Activated B cell treated with CpG ODN at 0.5 μM for 24 hours (primary cell): ENCODE data around the gene PSMC5. TPM values are rescaled to one million over a fixed set of nuclear protein-coding genes. Genes with fewer than 3 reads are reported as not detected.

Experiments used
- ATAC-seq: fragments of 200-7000 bp; cut with Tn5 transposase; one replicate; pipeline ENCODE4 v1.10.0; 2021; ENCODE audit warnings: low read depth, mild to moderate bottlenecking, moderate library complexity
- CTCF ChIA-PET: fragments of 350-600 bp; sonication (Branson Sonifier 250); formaldehyde crosslinking; loops from one replicate; lab custom pipeline; 2021; ENCODE audit warnings: antibody characterized with exemption; lab: Charles Lee
- POLR2A ChIA-PET: fragments of 350-600 bp; sonication (Branson Sonifier 250); formaldehyde crosslinking; loops from one replicate; lab custom pipeline; 2021; ENCODE audit warnings: antibody characterized with exemption; lab: Charles Lee
- DNase-seq: peaks from one replicate; pipeline ENCODE4 v3.0.0; 2022
- H3K27ac Mint-ChIP-seq: one replicate; pipeline ENCODE4 v1.8.0; 2020; ENCODE audit warnings: mixed read lengths
- H3K27me3 Mint-ChIP-seq: one replicate; pipeline ENCODE4 v1.8.0; 2021; ENCODE audit warnings: mixed read lengths
- H3K36me3 Mint-ChIP-seq: one replicate; pipeline ENCODE4 v1.8.0; 2021; ENCODE audit warnings: low read depth, mixed read lengths
- H3K4me1 Mint-ChIP-seq: one replicate; pipeline ENCODE4 v1.8.0; 2021; ENCODE audit warnings: mixed read lengths
- H3K4me3 Mint-ChIP-seq: one replicate; pipeline ENCODE4 v1.8.0; 2020; ENCODE audit warnings: mild to moderate bottlenecking, mixed read lengths
- H3K9me3 Mint-ChIP-seq: one replicate; pipeline ENCODE4 v1.8.0; 2020; ENCODE audit warnings: mixed read lengths
- intact Hi-C: fragments of 100-400 bp; cut with micrococcal nuclease; formaldehyde crosslinking; loops from one replicate; pipeline ENCODE4 v1.15.1; 2024
- total RNA-seq: library from RNA; stranded (reverse); gene quantifications from 2 replicates; pipeline ENCODE4 v1.2.3, GENCODE V29; 2022
- TF ChIP-seq, protein P1 (sequence below): fragments of 200-600 bp; IDR thresholded peaks from one replicate; pipeline ENCODE4 v1.8.0; 2022; ENCODE audit warnings: antibody characterized with exemption, mild to moderate bottlenecking

The PSMC5 gene
- total RNA-seq, 1 donor from 2014 or later, result 157 TPM

DNA sequence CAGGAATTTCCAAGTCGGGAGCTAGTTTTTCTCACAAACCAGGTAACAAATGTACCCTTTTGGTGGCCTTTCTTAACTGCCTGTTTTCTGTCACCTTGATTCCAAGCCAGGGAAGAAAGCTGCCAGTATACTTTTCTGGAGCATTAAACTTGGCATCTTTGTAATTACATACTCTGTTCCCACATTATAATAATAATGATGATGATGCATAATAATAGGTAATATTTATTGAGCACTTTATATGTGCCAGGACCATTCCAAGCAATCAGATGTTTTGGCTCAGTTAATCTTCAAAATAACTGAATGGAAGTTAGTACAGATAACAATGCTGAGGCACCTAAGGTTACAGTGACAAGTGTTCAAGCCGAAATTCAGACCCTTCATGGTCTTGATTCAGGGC, 11.1 kb upstream of the PSMC5 start:
- Mint-ChIP-seq H3K9me3 (no peaks in the 10 kb centered on the region), H3K4me1 (peaks cover 9% of the 10 kb centered on the region), H3K27me3 (no peaks in the 10 kb centered on the region), H3K36me3 (peaks cover 98% of the 10 kb centered on the region), H3K27ac (no peak overlapping the region), H3K4me3 (no peak overlapping the region)
- DNase-seq (no peak), ATAC-seq (no peak)
- ChIA-PET CTCF (interaction anchor here (0.6 kb wide), 1 partner anchor 24 kb away, joined by 3 read pairs; no protein-coding TSS in a partner anchor), POLR2A (interaction anchor here (1.2 kb wide), 1 partner anchor 42 kb away, joined by 5 read pairs; the partner anchor contains the start of genes CCDC47 and DDX42)
- TF ChIP-seq, protein P1, sequence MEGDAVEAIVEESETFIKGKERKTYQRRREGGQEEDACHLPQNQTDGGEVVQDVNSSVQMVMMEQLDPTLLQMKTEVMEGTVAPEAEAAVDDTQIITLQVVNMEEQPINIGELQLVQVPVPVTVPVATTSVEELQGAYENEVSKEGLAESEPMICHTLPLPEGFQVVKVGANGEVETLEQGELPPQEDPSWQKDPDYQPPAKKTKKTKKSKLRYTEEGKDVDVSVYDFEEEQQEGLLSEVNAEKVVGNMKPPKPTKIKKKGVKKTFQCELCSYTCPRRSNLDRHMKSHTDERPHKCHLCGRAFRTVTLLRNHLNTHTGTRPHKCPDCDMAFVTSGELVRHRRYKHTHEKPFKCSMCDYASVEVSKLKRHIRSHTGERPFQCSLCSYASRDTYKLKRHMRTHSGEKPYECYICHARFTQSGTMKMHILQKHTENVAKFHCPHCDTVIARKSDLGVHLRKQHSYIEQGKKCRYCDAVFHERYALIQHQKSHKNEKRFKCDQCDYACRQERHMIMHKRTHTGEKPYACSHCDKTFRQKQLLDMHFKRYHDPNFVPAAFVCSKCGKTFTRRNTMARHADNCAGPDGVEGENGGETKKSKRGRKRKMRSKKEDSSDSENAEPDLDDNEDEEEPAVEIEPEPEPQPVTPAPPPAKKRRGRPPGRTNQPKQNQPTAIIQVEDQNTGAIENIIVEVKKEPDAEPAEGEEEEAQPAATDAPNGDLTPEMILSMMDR, result no peak
- intact Hi-C loops, result no loop called here

DNA sequence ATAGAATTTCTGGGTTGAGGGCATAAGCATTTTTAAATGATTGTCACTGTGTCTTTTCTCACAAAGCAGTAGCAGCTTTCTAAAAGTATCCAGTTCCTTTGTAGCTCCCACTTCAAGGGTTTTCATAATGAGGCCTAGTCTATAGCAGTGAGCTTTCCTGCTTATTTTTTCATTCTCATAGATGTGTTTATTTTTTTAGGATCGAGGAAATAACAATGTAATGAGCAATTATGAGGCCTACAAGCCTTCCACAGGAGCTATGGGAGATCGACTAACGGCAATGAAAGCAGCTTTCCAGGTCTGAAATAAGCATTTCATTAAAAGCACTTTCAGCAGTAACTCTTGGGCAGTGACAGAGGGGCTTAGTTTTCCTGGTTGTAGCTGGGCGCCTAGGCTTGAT, 10.6 kb upstream of the PSMC5 start:
- TF ChIP-seq, protein P1, result no peak
- CTCF ChIA-PET, result interaction anchor here (0.6 kb wide), 1 partner anchor 23 kb away, joined by 3 read pairs; no protein-coding TSS in a partner anchor

DNA sequence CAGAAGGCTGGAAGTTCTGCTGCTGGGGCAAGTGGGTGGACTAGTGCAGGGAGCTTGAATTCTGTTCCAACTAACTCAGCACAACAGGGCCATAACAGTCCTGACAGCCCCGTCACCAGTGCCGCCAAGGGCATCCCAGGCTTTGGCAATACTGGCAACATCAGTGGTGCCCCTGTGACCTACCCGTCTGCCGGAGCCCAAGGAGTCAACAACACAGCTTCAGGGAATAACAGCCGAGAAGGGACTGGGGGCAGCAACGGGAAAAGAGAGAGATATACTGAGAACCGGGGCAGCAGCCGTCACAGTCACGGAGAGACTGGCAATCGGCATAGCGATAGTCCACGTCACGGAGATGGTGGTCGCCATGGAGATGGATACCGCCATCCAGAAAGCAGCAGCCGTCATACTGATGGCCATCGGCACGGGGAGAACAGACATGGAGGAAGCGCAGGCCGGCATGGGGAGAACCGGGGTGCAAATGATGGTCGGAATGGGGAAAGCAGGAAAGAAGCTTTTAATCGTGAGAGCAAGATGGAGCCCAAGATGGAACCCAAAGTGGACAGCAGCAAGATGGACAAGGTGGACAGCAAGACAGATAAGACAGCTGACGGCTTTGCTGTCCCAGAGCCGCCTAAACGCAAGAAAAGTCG, 9.4 kb upstream of the PSMC5 start:
- Mint-ChIP-seq H3K9me3 (no peaks in the 10 kb centered on the region), H3K27me3 (no peaks in the 10 kb centered on the region), H3K27ac (no peak overlapping the region), H3K4me1 (peaks cover 22% of the 10 kb centered on the region), H3K36me3 (peaks cover 98% of the 10 kb centered on the region), H3K4me3 (no peak overlapping the region)
- ChIA-PET POLR2A (interaction anchor here (1.2 to 1.8 kb wide), 2 partner anchors 9 to 45 kb away, joined by 3 to 10 read pairs; partner anchors contain the start of genes CCDC47 and DDX42), CTCF (interaction anchor here (0.6 to 1.5 kb wide), 2 partner anchors 17 to 19 kb away, joined by 3 read pairs; no protein-coding TSS in a partner anchor)
- intact Hi-C loops, result no loop called here
- DNase-seq, result no peak
- TF ChIP-seq, protein P1, result no peak
- no peak for ATAC-seq

More for the DNA sequence above, 10.6 kb upstream of the PSMC5 start:
- ATAC-seq (no peak), DNase-seq (no peak)
- peaks cover 10% of the 10 kb centered on the region for H3K4me1 Mint-ChIP-seq
- intact Hi-C loops, result no loop called here
- H3K36me3 Mint-ChIP-seq, result peaks cover 98% of the 10 kb centered on the region
- no peak overlapping the region for H3K27ac Mint-ChIP-seq
- no peak overlapping the region for H3K4me3 Mint-ChIP-seq
- H3K9me3 Mint-ChIP-seq, result no peaks in the 10 kb centered on the region
- H3K27me3 Mint-ChIP-seq, result no peaks in the 10 kb centered on the region
- POLR2A ChIA-PET, result interaction anchor here (1.2 kb wide), 2 partner anchors 10 to 43 kb away, joined by 3 to 5 read pairs; partner anchors contain the start of genes CCDC47 and DDX42

DNA sequence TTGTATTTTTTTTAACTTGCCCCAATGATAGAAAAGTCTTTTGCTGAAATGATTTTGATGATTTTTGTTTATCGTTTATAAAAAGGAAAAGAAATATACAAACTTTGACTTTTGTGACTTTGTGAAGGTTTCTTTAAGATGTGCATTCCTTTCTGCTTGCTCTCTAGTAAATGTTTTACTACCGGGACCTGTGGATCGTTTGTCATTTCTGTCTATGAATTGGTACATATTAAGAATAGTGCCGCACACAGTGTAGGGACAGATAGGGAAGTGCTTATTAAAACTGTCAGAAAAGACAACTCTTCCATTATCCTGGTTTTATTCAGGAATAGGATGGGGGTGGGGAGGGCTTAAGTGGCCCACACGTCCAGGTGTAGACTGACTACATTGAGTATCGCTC, 8.1 kb upstream of the PSMC5 start:
- peaks cover 25% of the 10 kb centered on the region for H3K4me1 Mint-ChIP-seq
- intact Hi-C loops, result no loop called here
- no peak overlapping the region for H3K4me3 Mint-ChIP-seq
- ChIA-PET CTCF (interaction anchor here (1.5 kb wide), 1 partner anchor 15 kb away, joined by 3 read pairs; no protein-coding TSS in a partner anchor), POLR2A (interaction anchor here (1.8 kb wide), 1 partner anchor 46 kb away, joined by 10 read pairs; the partner anchor contains the start of genes CCDC47 and DDX42)
- H3K9me3 Mint-ChIP-seq, result no peaks in the 10 kb centered on the region
- peak overlapping the region; percentile 10 for H3K27ac Mint-ChIP-seq
- H3K27me3 Mint-ChIP-seq, result no peaks in the 10 kb centered on the region
- DNase-seq, result no peak
- no peak for ATAC-seq
- H3K36me3 Mint-ChIP-seq, result peaks cover 96% of the 10 kb centered on the region
- TF ChIP-seq, protein P1, result no peak
